Naive thymus-derived CD4-positive, alpha-beta T cell (primary cell): Measurements from ENCODE around the gene ARHGAP23. TPM values are rescaled to one million over a fixed set of nuclear protein-coding genes. Genes with fewer than 3 reads are reported as not detected.
A peak's percentile ranks its signal among the peaks of the same experiment; 100 is the strongest.

Source experiments
- ATAC-seq: fragments of 150-1000 bp; cut with Tn5 transposase; 2 replicates; pipeline ENCODE4 v1.10.0; 2021; ENCODE audit warnings: mild to moderate bottlenecking, moderate library complexity
- CTCF ChIA-PET: fragments of 350-600 bp; sonication (Branson Sonifier 250); formaldehyde crosslinking; loops from one replicate; lab custom pipeline; 2021; ENCODE audit warnings: antibody characterized with exemption; lab: Charles Lee
- POLR2A ChIA-PET: fragments of 350-600 bp; sonication (Branson Sonifier 250); formaldehyde crosslinking; loops from one replicate; lab custom pipeline; 2021; ENCODE audit warnings: antibody characterized with exemption, inconsistent platforms; lab: Charles Lee
- DNase-seq, 9 donors: peaks; one replicate each; pipeline versions ENCODE4 v3.0.0 to v3.0.0-alpha.2; 2020 to 2022; ENCODE audit warnings: mixed read lengths in 1 of 9
- H3K27ac ChIP-seq: one replicate; pipeline ENCODE4 v1.7.0; 2013; ENCODE audit warnings: mild to moderate bottlenecking, low read depth, low read length, moderate library complexity
- H3K27me3 ChIP-seq, 2 donors: one replicate each; pipeline ENCODE4 v1.7.0; 2013; ENCODE audit warnings: low read length in 2 of 2, mild to moderate bottlenecking in 2 of 2, moderate library complexity in 2 of 2; ENCODE audit not compliant: control insufficient read depth in 2 of 2, insufficient read depth in 2 of 2
- H3K36me3 ChIP-seq, 3 experiments: 1 replicate in 2 of 3; 2 replicates in 1 of 3; pipeline ENCODE4 v1.7.0; 2013; ENCODE audit warnings: low read length in 3 of 3, mild to moderate bottlenecking in 3 of 3, moderate library complexity in 1 of 3; ENCODE audit not compliant: insufficient read depth in 3 of 3, control insufficient read depth in 2 of 3
- H3K4me1 ChIP-seq, 2 donors: one replicate each; pipeline ENCODE4 v1.7.0; 2013; ENCODE audit warnings: low read length in 2 of 2, mild to moderate bottlenecking in 2 of 2, moderate library complexity in 1 of 2; ENCODE audit not compliant: control insufficient read depth in 2 of 2, insufficient read depth in 2 of 2
- H3K4me3 ChIP-seq: 2 replicates; pipeline ENCODE4 v1.7.0; 2013; ENCODE audit warnings: mild to moderate bottlenecking, low read length
- H3K9me3 ChIP-seq, 3 experiments: 1 replicate in 2 of 3; 2 replicates in 1 of 3; pipeline ENCODE4 v1.7.0; 2013; ENCODE audit warnings: low read length in 3 of 3; ENCODE audit not compliant: control insufficient read depth in 2 of 3
- H3K27ac Mint-ChIP-seq, 9 donors: one replicate each; pipeline ENCODE4 v1.8.0; 2020 to 2022; ENCODE audit warnings: mixed read lengths in 9 of 9, mild to moderate bottlenecking in 8 of 9, moderate library complexity in 5 of 9, inconsistent platforms in 2 of 9
- H3K27me3 Mint-ChIP-seq, 5 donors: one replicate each; pipeline ENCODE4 v1.8.0; 2021 to 2022; ENCODE audit warnings: mixed read lengths in 5 of 5, mild to moderate bottlenecking in 1 of 5
- H3K36me3 Mint-ChIP-seq, 5 donors: one replicate each; pipeline ENCODE4 v1.8.0; 2020 to 2022; ENCODE audit warnings: mixed read lengths in 5 of 5, mild to moderate bottlenecking in 3 of 5, inconsistent platforms in 1 of 5
- H3K4me1 Mint-ChIP-seq, 7 donors: one replicate each; pipeline ENCODE4 v1.8.0; 2020 to 2022; ENCODE audit warnings: mixed read lengths in 7 of 7, mild to moderate bottlenecking in 3 of 7, inconsistent platforms in 1 of 7
- H3K4me3 Mint-ChIP-seq, 10 donors: one replicate each; pipeline ENCODE4 v1.8.0; 2020 to 2022; ENCODE audit warnings: mild to moderate bottlenecking in 10 of 10, mixed read lengths in 10 of 10, moderate library complexity in 6 of 10, inconsistent platforms in 2 of 10
- H3K9me3 Mint-ChIP-seq, 11 donors: one replicate each; pipeline ENCODE4 v1.8.0; 2020 to 2022; ENCODE audit warnings: mixed read lengths in 11 of 11, mild to moderate bottlenecking in 4 of 11, inconsistent platforms in 1 of 11, moderate library complexity in 1 of 11
- intact Hi-C, 2 donors: fragments of 100-400 bp; cut with micrococcal nuclease; formaldehyde crosslinking; loops; one replicate each; pipeline ENCODE4 v1.15.1; 2023
- polyA plus RNA-seq, 2 donors: library from polyadenylated mRNA; unstranded; fragments of 300-500 nt; fragmentation: Illumina TruSeq; gene quantifications; one replicate each; pipeline ENCODE4 v1.2.3, GENCODE V29; 2021
- total RNA-seq, 6 experiments: library from RNA in 5 of 6; stranded (reverse) in 5 of 6; gene quantifications; 1 replicate in 5 of 6; 2 replicates in 1 of 6; pipeline ENCODE4 v1.2.3 and lab custom pipeline; 2021 to 2026

Gene ARHGAP23
- total and polyA plus RNA-seq, 7 experiments from 2014 or later: 0.24 to 1.3 (median 0.34) TPM; not detected in 4

DNA sequence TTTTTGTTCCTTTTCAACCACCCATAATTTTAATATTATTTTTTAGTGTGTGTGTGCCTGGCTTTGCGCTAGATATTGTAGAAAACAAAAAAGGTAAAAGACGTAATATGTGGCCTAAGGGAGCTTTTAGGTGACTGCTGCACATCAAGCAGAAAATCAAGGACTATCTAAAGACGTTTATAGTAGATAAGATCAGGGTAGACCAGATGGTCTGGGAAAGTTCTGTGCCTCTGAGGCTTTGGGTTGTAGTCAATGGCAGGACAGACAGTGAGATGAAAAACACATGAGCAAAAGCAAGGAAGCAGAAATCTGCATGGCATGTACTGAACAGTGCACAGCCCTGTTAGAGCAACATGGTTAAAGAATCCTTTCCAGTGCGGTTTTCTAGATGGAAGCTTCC, 26.8 kb upstream of the ARHGAP23 start:
- Mint-ChIP-seq H3K36me3 (peaks cover 9 to 44% (median 22%) of the 10 kb centered on the region in 5 donors), H3K4me3 (no peak overlapping the region), H3K9me3 (no peaks in the 10 kb centered on the region), H3K27me3 (no peaks in the 10 kb centered on the region), H3K27ac (peak overlapping the region in 1 of 9 donors; percentile 86), H3K4me1 (no peaks in the 10 kb centered on the region)
- DNase-seq (no peak), ATAC-seq (no peak)
- ChIA-PET CTCF (interaction anchor here (0.6 kb wide), 1 partner anchor 12 kb away, joined by 3 read pairs; no protein-coding TSS in a partner anchor), POLR2A (no interaction called here)
- no peak overlapping the region for H3K4me3 ChIP-seq
- H3K9me3 ChIP-seq: no peaks in the 10 kb centered on the region
- H3K4me1 ChIP-seq: no peaks in the 10 kb centered on the region
- H3K27ac ChIP-seq: no peak overlapping the region
- intact Hi-C loops: no loop called here
- peaks cover 0 to 50% (median 3%) of the 10 kb centered on the region in 3 experiments for H3K36me3 ChIP-seq
- no peaks in the 10 kb centered on the region for H3K27me3 ChIP-seq

GRCh38 chr17:38402897-38403296, 25.4 kb upstream of the ARHGAP23 start:
- Mint-ChIP-seq H3K9me3 (no peaks in the 10 kb centered on the region), H3K27me3 (no peaks in the 10 kb centered on the region), H3K4me3 (no peak overlapping the region), H3K4me1 (no peaks in the 10 kb centered on the region), H3K27ac (no peak overlapping the region), H3K36me3 (peaks cover 5 to 33% (median 11%) of the 10 kb centered on the region in 5 donors)
- Histone ChIP-seq H3K27me3 (no peaks in the 10 kb centered on the region), H3K4me1 (no peaks in the 10 kb centered on the region), H3K9me3 (no peaks in the 10 kb centered on the region), H3K36me3 (peaks cover 0 to 37% (median 3%) of the 10 kb centered on the region in 3 experiments), H3K27ac (no peak overlapping the region), H3K4me3 (no peak overlapping the region)
- intact Hi-C loops: no loop called here
- DNase-seq (no peak), ATAC-seq (no peak)
- ChIA-PET POLR2A (no interaction called here), CTCF (interaction anchor here (0.5 kb wide), 1 partner anchor 186 kb away, joined by 3 read pairs; no protein-coding TSS in a partner anchor)

- Mint-ChIP-seq H3K9me3 (no peaks in the 10 kb centered on the region), H3K27me3 (no peaks in the 10 kb centered on the region), H3K36me3 (peaks cover 5 to 32% (median 11%) of the 10 kb centered on the region in 5 donors), H3K27ac (peak overlapping the region in 1 of 9 donors; percentile 4), H3K4me1 (no peaks in the 10 kb centered on the region), H3K4me3 (no peak overlapping the region)
- Histone ChIP-seq H3K4me1 (no peaks in the 10 kb centered on the region), H3K27ac (no peak overlapping the region), H3K4me3 (no peak overlapping the region), H3K27me3 (no peaks in the 10 kb centered on the region), H3K9me3 (no peaks in the 10 kb centered on the region), H3K36me3 (peaks cover 0 to 37% (median 3%) of the 10 kb centered on the region in 3 experiments)
- ChIA-PET CTCF (no interaction called here), POLR2A (no interaction called here)
- ATAC-seq (no peak), DNase-seq (no peak)
- intact Hi-C loops: no loop called here
These were observed 24.8 kb upstream of the ARHGAP23 start for GRCh38 chr17:38403491-38403890.

GRCh38 chr17:38404174-38404943, 23.9 kb upstream of the ARHGAP23 start:
- H3K4me3 Mint-ChIP-seq: no peak overlapping the region
- H3K27me3 Mint-ChIP-seq: no peaks in the 10 kb centered on the region
- Histone ChIP-seq H3K27me3 (no peaks in the 10 kb centered on the region), H3K4me3 (no peak overlapping the region), H3K9me3 (no peaks in the 10 kb centered on the region), H3K4me1 (no peaks in the 10 kb centered on the region), H3K36me3 (peaks cover 0 to 30% (median 3%) of the 10 kb centered on the region in 3 experiments), H3K27ac (no peak overlapping the region)
- H3K9me3 Mint-ChIP-seq: no peaks in the 10 kb centered on the region
- ATAC-seq (no peak), DNase-seq (no peak)
- intact Hi-C loops: no loop called here
- H3K27ac Mint-ChIP-seq: no peak overlapping the region
- ChIA-PET CTCF (no interaction called here), POLR2A (no interaction called here)
- H3K4me1 Mint-ChIP-seq: no peaks in the 10 kb centered on the region
- peaks cover 2 to 26% (median 7%) of the 10 kb centered on the region in 5 donors for H3K36me3 Mint-ChIP-seq

DNA sequence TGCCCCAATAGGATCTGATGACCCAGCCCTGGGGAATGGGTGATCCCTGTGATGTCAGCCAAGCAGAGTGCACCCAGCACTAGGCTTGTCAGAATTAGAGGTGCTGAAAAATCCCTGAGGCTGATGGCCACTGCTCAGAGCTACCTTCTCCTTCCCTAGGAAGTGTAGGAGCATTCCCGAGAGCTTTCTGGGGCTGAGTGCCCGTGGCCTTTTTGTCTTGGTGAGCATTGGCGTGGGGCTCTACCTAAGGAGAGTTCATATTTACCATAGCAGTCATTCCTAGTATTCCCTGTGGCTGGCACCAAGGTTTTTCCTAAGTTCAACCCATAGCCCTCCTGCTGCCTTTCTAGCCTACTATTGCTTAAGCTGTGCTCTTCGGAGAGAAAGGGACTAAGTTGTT, 22.6 kb upstream of the ARHGAP23 start:
- Histone ChIP-seq H3K4me3 (no peak overlapping the region), H3K36me3 (peaks cover 0 to 17% (median 0%) of the 10 kb centered on the region in 3 experiments), H3K27ac (no peak overlapping the region), H3K27me3 (no peaks in the 10 kb centered on the region), H3K4me1 (no peaks in the 10 kb centered on the region), H3K9me3 (no peaks in the 10 kb centered on the region)
- Mint-ChIP-seq H3K4me1 (no peaks in the 10 kb centered on the region), H3K36me3 (peaks cover 0 to 13% (median 2%) of the 10 kb centered on the region in 5 donors), H3K9me3 (no peaks in the 10 kb centered on the region), H3K27ac (no peak overlapping the region), H3K27me3 (peaks cover 0 to 6% (median 0%) of the 10 kb centered on the region in 5 donors), H3K4me3 (no peak overlapping the region)
- DNase-seq (no peak), ATAC-seq (no peak)
- ChIA-PET POLR2A (no interaction called here), CTCF (no interaction called here)
- intact Hi-C loops: no loop called here

- Mint-ChIP-seq H3K36me3 (no peaks in the 10 kb centered on the region), H3K9me3 (no peaks in the 10 kb centered on the region), H3K4me3 (no peak overlapping the region), H3K27me3 (peaks cover 0 to 12% (median 6%) of the 10 kb centered on the region in 5 donors), H3K4me1 (peaks cover 0 to 7% (median 0%) of the 10 kb centered on the region in 7 donors), H3K27ac (no peak overlapping the region)
- DNase-seq (no peak), ATAC-seq (no peak)
- H3K27me3 ChIP-seq: no peaks in the 10 kb centered on the region
- ChIA-PET POLR2A (no interaction called here), CTCF (no interaction called here)
- H3K36me3 ChIP-seq: no peaks in the 10 kb centered on the region
- no peak overlapping the region for H3K27ac ChIP-seq
- H3K4me1 ChIP-seq: no peaks in the 10 kb centered on the region
- H3K9me3 ChIP-seq: no peaks in the 10 kb centered on the region
- H3K4me3 ChIP-seq: no peak overlapping the region
- intact Hi-C loops: no loop called here
These were observed 18.1 kb upstream of the ARHGAP23 start for GRCh38 chr17:38410201-38410600.
